Measurements from ENCODE around the gene WWC1. TPM values are rescaled to one million over a fixed set of nuclear protein-coding genes. Genes with fewer than 3 reads are reported as not detected.
A peak's percentile ranks its signal among the peaks of the same experiment; 100 is the strongest.

WWC1 gene
- total and polyA plus RNA-seq, 2 experiments from 2014 or later: 6.0 to 9.7 TPM

GRCh38 chr5:168317096-168317520 is 25.7 kb downstream of the WWC1 start:
- H3K9me3 ChIP-seq (ENCODE audit: low read depth): no peaks in the 10 kb centered on the region
- no peaks in the 10 kb centered on the region for H3K36me3 ChIP-seq
- peaks cover 11% of the 10 kb centered on the region for H3K4me1 ChIP-seq (ENCODE audit: low read depth)
- H3K27me3 ChIP-seq: no peaks in the 10 kb centered on the region
- H3K4me3 ChIP-seq: no peak overlapping the region
- TF ChIP-seq CTCF (IDR thresholded peaks at IDR 0.05; ENCODE audit: low read depth, low read length): no peak
- DNase-seq (ENCODE audit: low read depth in 1 of 2, low spot score in 1 of 2): no peak
- no peak overlapping the region for H3K27ac ChIP-seq

GRCh38 chr5:168317521-168318147 is 26.2 kb downstream of the WWC1 start:
- peaks cover 11% of the 10 kb centered on the region for H3K4me1 ChIP-seq (ENCODE audit: low read depth)
- no peaks in the 10 kb centered on the region for H3K36me3 ChIP-seq
- H3K27ac ChIP-seq: no peak overlapping the region
- DNase-seq (ENCODE audit: low read depth in 1 of 2, low spot score in 1 of 2): peak; percentile 58 to 98
- H3K4me3 ChIP-seq: no peak overlapping the region
- no peaks in the 10 kb centered on the region for H3K27me3 ChIP-seq
- TF ChIP-seq CTCF (IDR thresholded peaks at IDR 0.05; ENCODE audit: low read depth, low read length): no peak
- no peaks in the 10 kb centered on the region for H3K9me3 ChIP-seq (ENCODE audit: low read depth)

GRCh38 chr5:168318240-168318639 is 26.8 kb downstream of the WWC1 start:
- peak in 1 of 2 donors; percentile 43 for DNase-seq (ENCODE audit: low read depth in 1 of 2, low spot score in 1 of 2)
- no peaks in the 10 kb centered on the region for H3K36me3 ChIP-seq
- H3K27ac ChIP-seq: no peak overlapping the region
- no peak for TF ChIP-seq CTCF (IDR thresholded peaks at IDR 0.05; ENCODE audit: low read depth, low read length)
- peaks cover 11% of the 10 kb centered on the region for H3K4me1 ChIP-seq (ENCODE audit: low read depth)
- H3K27me3 ChIP-seq: no peaks in the 10 kb centered on the region
- no peaks in the 10 kb centered on the region for H3K9me3 ChIP-seq (ENCODE audit: low read depth)
- no peak overlapping the region for H3K4me3 ChIP-seq

GRCh38 chr5:168319774-168320173 is 28.3 kb downstream of the WWC1 start:
- DNase-seq (ENCODE audit: low read depth in 1 of 2, low spot score in 1 of 2): no peak
- Histone ChIP-seq H3K4me1 (ENCODE audit: low read depth) (peaks cover 11% of the 10 kb centered on the region), H3K27ac (no peak overlapping the region), H3K4me3 (no peak overlapping the region), H3K36me3 (no peaks in the 10 kb centered on the region), H3K27me3 (no peaks in the 10 kb centered on the region), H3K9me3 (ENCODE audit: low read depth) (no peaks in the 10 kb centered on the region)
- TF ChIP-seq CTCF (IDR thresholded peaks at IDR 0.05; ENCODE audit: low read depth, low read length): no peak

- DNase-seq (ENCODE audit: low read depth in 1 of 2, low spot score in 1 of 2): peak in 1 of 2 donors; percentile 42
- no peaks in the 10 kb centered on the region for H3K9me3 ChIP-seq (ENCODE audit: low read depth)
- no peak for TF ChIP-seq CTCF (IDR thresholded peaks at IDR 0.05; ENCODE audit: low read depth, low read length)
Observed at GRCh38 chr5:168320805-168321204, 29.4 kb downstream of the WWC1 start.

More at GRCh38 chr5:168320805-168321204, 29.4 kb downstream of the WWC1 start:
- Histone ChIP-seq H3K27me3 (no peaks in the 10 kb centered on the region), H3K4me1 (ENCODE audit: low read depth) (peaks cover 11% of the 10 kb centered on the region), H3K4me3 (no peak overlapping the region), H3K36me3 (no peaks in the 10 kb centered on the region), H3K27ac (peak overlapping the region; percentile 41)
